Measurements from ENCODE around the gene AP2B1.
"Not testable (repeated sequence)": the region's sequence is repeated elsewhere in the genome, so short reads cannot be mapped to it uniquely, and the experiment has no call there.

The AP2B1 gene

GRCh38 chr17:35607239-35607847 is 20.2 kb downstream of the AP2B1 start:
- no peak for DNase-seq (ENCODE audit: low spot score)
- Histone ChIP-seq H3K27ac (no peak overlapping the region), H3K4me3 (no peak overlapping the region)
- no peak for TF ChIP-seq CTCF (IDR thresholded peaks at IDR 0.05)

GRCh38 chr17:35609831-35610230 is 22.7 kb downstream of the AP2B1 start:
- Histone ChIP-seq H3K27ac (no peak overlapping the region), H3K4me3 (no peak overlapping the region)
- no peak for TF ChIP-seq CTCF (IDR thresholded peaks at IDR 0.05)
- no peak for DNase-seq (ENCODE audit: low spot score)

DNA sequence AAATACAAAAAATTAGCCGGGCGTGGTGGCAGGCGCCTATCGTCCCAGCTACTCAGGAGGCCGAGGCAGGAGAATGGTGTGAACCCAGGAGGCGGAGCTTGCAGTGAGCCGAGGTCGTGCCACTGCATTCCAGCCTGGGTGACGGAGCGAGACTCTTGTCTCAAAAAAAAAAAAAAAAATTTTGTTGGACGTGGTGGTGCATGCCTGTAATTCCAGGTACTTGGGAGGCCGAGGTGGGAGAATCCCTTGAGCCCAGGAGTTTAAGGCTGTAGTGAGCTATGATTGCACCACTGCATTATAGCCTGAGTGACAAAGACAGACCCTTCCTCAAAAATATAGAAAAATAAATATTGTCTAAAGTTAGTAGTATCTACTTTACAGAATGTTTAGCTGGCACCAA is 23.6 kb downstream of the AP2B1 start:
- DNase-seq (ENCODE audit: low spot score): not testable (repeated sequence)

DNA sequence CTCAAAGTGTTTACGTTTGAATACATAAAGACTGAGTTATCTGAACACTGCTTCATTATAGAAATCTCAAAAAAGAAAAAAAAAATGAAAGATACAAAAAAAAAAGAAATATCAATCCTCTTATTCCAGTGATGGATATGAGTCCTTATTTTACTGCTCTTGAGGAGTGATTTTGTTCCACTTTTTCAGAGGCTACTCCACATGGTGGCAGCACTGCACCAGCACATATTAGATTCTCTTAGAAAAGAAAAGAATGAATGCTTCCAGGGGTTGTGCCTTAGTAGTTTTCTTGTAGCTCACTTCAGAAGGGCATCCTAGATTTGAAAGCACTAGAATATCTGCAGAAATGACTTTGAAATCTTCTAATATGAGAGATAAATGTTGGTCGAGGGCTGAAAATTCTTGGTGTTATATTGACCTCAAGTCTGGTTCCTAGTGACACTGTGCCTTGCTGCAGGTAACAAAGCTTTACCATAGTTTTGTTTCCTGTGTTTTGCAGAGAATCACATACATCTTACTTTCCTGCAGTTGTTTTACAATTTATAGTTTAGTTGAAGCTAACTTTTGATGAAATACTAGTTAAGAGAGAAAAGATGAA is 25.9 kb downstream of the AP2B1 start:
- TF ChIP-seq CTCF (IDR thresholded peaks at IDR 0.05): no peak
- Histone ChIP-seq H3K4me3 (no peak overlapping the region), H3K27ac (no peak overlapping the region)
- DNase-seq (ENCODE audit: low spot score): no peak

More for the DNA sequence above, 23.6 kb downstream of the AP2B1 start:
- H3K27ac ChIP-seq, H3K4me3 ChIP-seq: not testable (repeated sequence)

GRCh38 chr17:35614810-35615209 is 27.7 kb downstream of the AP2B1 start:
- DNase-seq (ENCODE audit: low spot score): no peak
- H3K27ac ChIP-seq: no peak overlapping the region
- no peak for TF ChIP-seq CTCF (IDR thresholded peaks at IDR 0.05)
- no peak overlapping the region for H3K4me3 ChIP-seq

- no peak for TF ChIP-seq CTCF (IDR thresholded peaks at IDR 0.05)
- Histone ChIP-seq H3K4me3 (no peak overlapping the region), H3K27ac (no peak overlapping the region)
- no peak for DNase-seq (ENCODE audit: low spot score)
Measured at GRCh38 chr17:35616536-35616935, 29.4 kb downstream of the AP2B1 start.

- TF ChIP-seq CTCF (IDR thresholded peaks at IDR 0.05): no peak
- Histone ChIP-seq H3K27ac (no peak overlapping the region), H3K4me3 (no peak overlapping the region)
- no peak for DNase-seq (ENCODE audit: low spot score)
Measured at GRCh38 chr17:35617505-35617904, 30.4 kb downstream of the AP2B1 start.

Measured in coronary artery (tissue), 2 donors.